ENCODE data around the gene ZBTB44. TPM values are rescaled to one million over a fixed set of nuclear protein-coding genes. Genes with fewer than 3 reads are reported as not detected.
A peak's percentile ranks its signal among the peaks of the same experiment; 100 is the strongest.

Gene ZBTB44
- total and polyA plus RNA-seq, 5 donors from 2014 or later = 4.4 to 46.7 (median 6.2) TPM

DNA sequence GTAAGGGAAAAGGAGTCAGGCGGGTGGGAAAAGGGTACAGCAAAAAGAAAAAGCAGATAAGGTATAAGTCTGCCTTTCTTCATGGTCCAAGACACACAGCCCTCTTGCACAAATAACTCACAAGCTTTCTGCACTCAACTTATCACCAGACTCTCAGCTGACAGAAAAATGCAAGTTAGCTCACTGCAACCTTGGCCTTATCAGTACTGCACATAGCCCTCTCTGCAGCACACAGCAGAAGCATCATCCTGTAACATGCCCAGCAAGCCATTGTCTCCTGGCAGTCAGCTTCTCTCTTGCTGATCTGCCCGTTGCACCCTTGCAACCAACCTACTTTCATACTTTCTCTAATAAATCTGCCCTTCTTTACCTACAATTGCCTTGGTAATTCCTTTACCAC is 5.8 kb downstream of the ZBTB44 start:
- Mint-ChIP-seq H3K4me3 (peak overlapping the region in 1 of 4 donors; percentile 39), H3K27me3 (no peaks in the 10 kb centered on the region), H3K27ac (peak overlapping the region in 2 of 3 donors; percentile 7 to 94), H3K36me3 (peaks cover 16% of the 10 kb centered on the region), H3K4me1 (peaks cover 43 to 76% (median 51%) of the 10 kb centered on the region in 4 donors), H3K9me3 (peaks cover 0 to 6% (median 0%) of the 10 kb centered on the region in 7 donors)
- no peaks in the 10 kb centered on the region for H3K27me3 ChIP-seq (ENCODE audit: control insufficient read depth, insufficient read depth, low read length)
- no peak overlapping the region for H3K27ac ChIP-seq (ENCODE audit: insufficient read depth, low read length, poor library complexity, severe bottlenecking)
- ATAC-seq (ENCODE audit: low read depth in 2 of 2) = no peak
- H3K4me3 ChIP-seq (ENCODE audit: low read depth, low read length) = no peak overlapping the region
- no peak for DNase-seq
- no peaks in the 10 kb centered on the region for H3K36me3 ChIP-seq (ENCODE audit: control insufficient read depth, insufficient read depth, low read length)
- no peaks in the 10 kb centered on the region for H3K9me3 ChIP-seq (ENCODE audit: control insufficient read depth in 2 of 2, low read length in 2 of 2)
- H3K4me1 ChIP-seq (ENCODE audit: control insufficient read depth, insufficient read depth, low read length, poor library complexity, severe bottlenecking) = peaks cover 33% of the 10 kb centered on the region

DNA sequence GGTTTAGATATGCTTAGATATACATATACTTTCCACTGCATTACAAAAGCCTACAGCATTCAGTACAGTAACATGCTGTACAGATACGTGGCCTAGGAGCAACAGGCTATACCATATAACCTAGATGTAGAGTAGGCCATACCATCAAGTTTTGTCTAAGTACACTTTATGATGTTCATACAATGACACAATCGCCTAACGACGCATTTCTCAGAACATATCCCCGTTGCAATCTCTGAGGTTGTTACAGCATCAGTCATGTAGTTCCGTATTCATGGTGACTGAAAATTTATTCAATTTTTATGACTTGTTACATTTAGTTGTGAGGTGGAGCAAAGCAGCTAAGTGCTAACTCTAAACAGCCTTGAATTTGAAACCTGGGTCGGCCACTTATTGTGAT is 6.7 kb downstream of the ZBTB44 start:
- peaks cover 16% of the 10 kb centered on the region for H3K36me3 Mint-ChIP-seq
- Histone ChIP-seq H3K9me3 (ENCODE audit: control insufficient read depth in 2 of 2, low read length in 2 of 2) (no peaks in the 10 kb centered on the region), H3K27me3 (ENCODE audit: control insufficient read depth, insufficient read depth, low read length) (no peaks in the 10 kb centered on the region), H3K4me3 (ENCODE audit: low read depth, low read length) (no peak overlapping the region), H3K36me3 (ENCODE audit: control insufficient read depth, insufficient read depth, low read length) (no peaks in the 10 kb centered on the region), H3K27ac (ENCODE audit: insufficient read depth, low read length, poor library complexity, severe bottlenecking) (no peak overlapping the region), H3K4me1 (ENCODE audit: control insufficient read depth, insufficient read depth, low read length, poor library complexity, severe bottlenecking) (peaks cover 27% of the 10 kb centered on the region)
- H3K9me3 Mint-ChIP-seq = peaks cover 0 to 6% (median 0%) of the 10 kb centered on the region in 7 donors
- no peak overlapping the region for H3K4me3 Mint-ChIP-seq
- H3K4me1 Mint-ChIP-seq = peaks cover 40 to 71% (median 46%) of the 10 kb centered on the region in 4 donors
- H3K27ac Mint-ChIP-seq = peak overlapping the region in 1 of 3 donors; percentile 52
- no peak for DNase-seq
- H3K27me3 Mint-ChIP-seq = no peaks in the 10 kb centered on the region
- ATAC-seq (ENCODE audit: low read depth in 2 of 2) = no peak

DNA sequence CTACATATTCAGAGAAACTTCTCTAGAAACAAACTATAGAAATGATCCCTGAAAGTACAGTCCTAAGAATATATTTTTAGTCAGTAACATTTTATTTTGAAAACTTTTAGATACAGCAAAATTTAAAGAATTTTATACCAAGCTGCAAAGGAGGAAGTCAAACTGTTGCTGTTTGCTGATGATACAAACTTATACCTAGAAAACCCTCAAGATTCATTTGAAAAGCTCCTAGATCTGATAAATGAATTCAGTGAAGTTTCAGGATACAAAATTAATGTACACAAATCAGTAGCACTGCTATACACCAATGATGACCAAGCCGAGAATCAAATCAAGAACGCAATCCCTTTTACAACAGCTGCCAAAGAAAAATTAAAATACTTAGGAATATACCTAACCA is 10.1 kb downstream of the ZBTB44 start:
- H3K4me1 Mint-ChIP-seq = peaks cover 41 to 74% (median 49%) of the 10 kb centered on the region in 4 donors
- Histone ChIP-seq H3K36me3 (ENCODE audit: control insufficient read depth, insufficient read depth, low read length) (peaks cover 6% of the 10 kb centered on the region), H3K4me1 (ENCODE audit: control insufficient read depth, insufficient read depth, low read length, poor library complexity, severe bottlenecking) (peaks cover 10% of the 10 kb centered on the region), H3K27me3 (ENCODE audit: control insufficient read depth, insufficient read depth, low read length) (no peaks in the 10 kb centered on the region), H3K27ac (ENCODE audit: insufficient read depth, low read length, poor library complexity, severe bottlenecking) (no peak overlapping the region), H3K4me3 (ENCODE audit: low read depth, low read length) (no peak overlapping the region), H3K9me3 (ENCODE audit: control insufficient read depth in 2 of 2, low read length in 2 of 2) (no peaks in the 10 kb centered on the region)
- peaks cover 0 to 6% (median 0%) of the 10 kb centered on the region in 7 donors for H3K9me3 Mint-ChIP-seq
- no peak overlapping the region for H3K27ac Mint-ChIP-seq
- no peak overlapping the region for H3K4me3 Mint-ChIP-seq
- ATAC-seq (ENCODE audit: low read depth in 2 of 2) = no peak
- peaks cover 37% of the 10 kb centered on the region for H3K36me3 Mint-ChIP-seq
- peak in 1 of 3 donors; percentile 48 for DNase-seq
- H3K27me3 Mint-ChIP-seq = no peaks in the 10 kb centered on the region

DNA sequence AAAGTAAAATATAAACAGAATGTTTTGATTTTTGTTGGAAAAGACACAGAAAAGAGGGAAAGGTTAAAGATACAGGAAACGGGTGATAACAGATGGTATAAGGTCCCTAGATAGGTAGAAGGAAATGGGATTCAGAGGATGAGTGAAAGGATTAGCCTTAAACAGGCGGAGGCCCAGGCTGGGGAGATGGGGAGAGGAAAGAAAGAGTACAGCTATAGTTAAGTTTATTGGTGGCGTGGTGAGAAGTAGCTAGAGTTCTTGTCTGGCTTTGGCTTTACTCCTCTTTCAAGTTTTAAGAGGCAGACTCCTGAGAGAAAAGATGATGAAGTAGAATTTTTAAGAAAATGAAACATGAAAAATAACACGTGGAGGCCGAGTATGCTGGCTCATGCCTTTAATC is 13.7 kb downstream of the ZBTB44 start:
- Histone ChIP-seq H3K4me3 (ENCODE audit: low read depth, low read length) (no peak overlapping the region), H3K36me3 (ENCODE audit: control insufficient read depth, insufficient read depth, low read length) (peaks cover 6% of the 10 kb centered on the region), H3K4me1 (ENCODE audit: control insufficient read depth, insufficient read depth, low read length, poor library complexity, severe bottlenecking) (peaks cover 3% of the 10 kb centered on the region), H3K27me3 (ENCODE audit: control insufficient read depth, insufficient read depth, low read length) (no peaks in the 10 kb centered on the region), H3K27ac (ENCODE audit: insufficient read depth, low read length, poor library complexity, severe bottlenecking) (no peak overlapping the region), H3K9me3 (ENCODE audit: control insufficient read depth in 2 of 2, low read length in 2 of 2) (no peaks in the 10 kb centered on the region)
- Mint-ChIP-seq H3K27me3 (no peaks in the 10 kb centered on the region), H3K4me3 (peak overlapping the region in 2 of 4 donors; percentile 10 to 65), H3K9me3 (peaks cover 0 to 6% (median 0%) of the 10 kb centered on the region in 7 donors), H3K36me3 (peaks cover 24% of the 10 kb centered on the region), H3K27ac (no peak overlapping the region), H3K4me1 (peaks cover 44 to 72% (median 52%) of the 10 kb centered on the region in 4 donors)
- ATAC-seq (ENCODE audit: low read depth in 2 of 2) = no peak
- no peak for DNase-seq

DNA sequence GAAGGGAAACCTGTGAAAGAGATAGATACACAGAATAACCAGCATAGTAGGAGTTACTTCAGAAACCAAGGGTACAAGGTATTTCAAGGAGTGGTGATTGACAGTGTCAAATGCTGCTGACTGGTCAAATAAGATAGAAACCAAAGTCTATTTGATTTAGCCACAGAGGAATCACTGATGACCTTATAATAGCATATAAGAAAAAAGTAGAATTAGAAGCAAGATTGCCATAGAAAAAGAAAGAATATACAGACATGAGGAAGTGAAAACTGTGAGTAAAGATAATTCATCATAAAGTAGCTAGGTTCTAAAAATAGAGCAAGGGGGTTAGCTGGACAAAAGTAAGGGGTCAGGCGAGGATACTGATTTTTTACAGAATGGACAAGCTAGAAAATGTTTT is 14.2 kb downstream of the ZBTB44 start:
- H3K27ac Mint-ChIP-seq = no peak overlapping the region
- Histone ChIP-seq H3K4me1 (ENCODE audit: control insufficient read depth, insufficient read depth, low read length, poor library complexity, severe bottlenecking) (peaks cover 3% of the 10 kb centered on the region), H3K27ac (ENCODE audit: insufficient read depth, low read length, poor library complexity, severe bottlenecking) (no peak overlapping the region), H3K36me3 (ENCODE audit: control insufficient read depth, insufficient read depth, low read length) (peaks cover 6% of the 10 kb centered on the region), H3K4me3 (ENCODE audit: low read depth, low read length) (no peak overlapping the region), H3K9me3 (ENCODE audit: control insufficient read depth in 2 of 2, low read length in 2 of 2) (no peaks in the 10 kb centered on the region), H3K27me3 (ENCODE audit: control insufficient read depth, insufficient read depth, low read length) (no peaks in the 10 kb centered on the region)
- H3K36me3 Mint-ChIP-seq = peaks cover 24% of the 10 kb centered on the region
- no peaks in the 10 kb centered on the region for H3K27me3 Mint-ChIP-seq
- DNase-seq (no peak), ATAC-seq (ENCODE audit: low read depth in 2 of 2) (no peak)
- H3K9me3 Mint-ChIP-seq = peaks cover 0 to 6% (median 0%) of the 10 kb centered on the region in 7 donors
- H3K4me1 Mint-ChIP-seq = peaks cover 48 to 69% (median 53%) of the 10 kb centered on the region in 4 donors
- peak overlapping the region in 1 of 4 donors; percentile 10 for H3K4me3 Mint-ChIP-seq

DNA sequence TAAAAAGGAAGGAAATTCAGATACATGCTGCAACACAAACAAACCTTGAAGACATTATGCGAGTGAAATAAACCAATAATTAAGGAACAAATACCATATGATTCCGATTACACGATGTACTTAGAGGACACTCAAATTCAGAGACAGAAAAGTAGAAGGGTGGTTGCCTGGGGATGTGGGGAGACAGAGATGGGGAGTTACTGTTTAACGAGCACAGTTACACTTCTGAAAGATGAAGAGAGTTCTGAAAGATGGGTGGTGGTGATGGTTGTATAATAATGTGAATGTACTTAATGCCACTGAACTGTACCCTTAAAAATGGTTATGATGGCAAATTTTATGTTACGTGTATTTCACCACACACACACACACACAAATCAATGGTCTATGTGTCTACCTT is 14.7 kb downstream of the ZBTB44 start:
- peaks cover 0 to 3% (median 0%) of the 10 kb centered on the region in 7 donors for H3K9me3 Mint-ChIP-seq
- H3K27me3 ChIP-seq (ENCODE audit: control insufficient read depth, insufficient read depth, low read length) = no peaks in the 10 kb centered on the region
- peaks cover 25% of the 10 kb centered on the region for H3K36me3 Mint-ChIP-seq
- peaks cover 44 to 68% (median 52%) of the 10 kb centered on the region in 4 donors for H3K4me1 Mint-ChIP-seq
- no peak overlapping the region for H3K4me3 ChIP-seq (ENCODE audit: low read depth, low read length)
- H3K27ac ChIP-seq (ENCODE audit: insufficient read depth, low read length, poor library complexity, severe bottlenecking) = no peak overlapping the region
- ATAC-seq (ENCODE audit: low read depth in 2 of 2) = no peak
- no peak overlapping the region for H3K4me3 Mint-ChIP-seq
- H3K27me3 Mint-ChIP-seq = no peaks in the 10 kb centered on the region
- peaks cover 3% of the 10 kb centered on the region for H3K4me1 ChIP-seq (ENCODE audit: control insufficient read depth, insufficient read depth, low read length, poor library complexity, severe bottlenecking)
- no peaks in the 10 kb centered on the region for H3K9me3 ChIP-seq (ENCODE audit: control insufficient read depth in 2 of 2, low read length in 2 of 2)
- H3K27ac Mint-ChIP-seq = no peak overlapping the region
- H3K36me3 ChIP-seq (ENCODE audit: control insufficient read depth, insufficient read depth, low read length) = peaks cover 6% of the 10 kb centered on the region
- DNase-seq = no peak

DNA sequence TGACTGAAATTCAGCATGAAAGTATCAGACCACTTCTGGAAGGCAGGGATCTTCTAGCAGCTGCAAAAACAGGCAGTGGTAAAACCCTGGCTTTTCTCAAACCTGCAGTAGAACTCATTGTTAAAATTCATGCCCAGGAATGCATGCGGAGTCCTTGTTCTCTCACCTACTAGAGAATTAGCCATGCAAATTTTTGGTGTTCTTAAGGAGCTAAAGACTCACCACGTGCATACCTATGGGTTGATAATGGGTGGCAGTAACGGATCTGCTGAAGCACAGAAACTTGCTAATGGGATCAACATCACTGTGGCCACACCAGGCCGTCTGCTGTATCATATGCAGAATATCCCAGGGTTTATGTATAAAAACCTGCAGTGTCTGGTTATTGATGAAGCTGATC is 19.1 kb downstream of the ZBTB44 start:
- Mint-ChIP-seq H3K27me3 (no peaks in the 10 kb centered on the region), H3K4me1 (peaks cover 28 to 52% (median 41%) of the 10 kb centered on the region in 4 donors), H3K27ac (peak overlapping the region in 1 of 3 donors; percentile 11)

DNA sequence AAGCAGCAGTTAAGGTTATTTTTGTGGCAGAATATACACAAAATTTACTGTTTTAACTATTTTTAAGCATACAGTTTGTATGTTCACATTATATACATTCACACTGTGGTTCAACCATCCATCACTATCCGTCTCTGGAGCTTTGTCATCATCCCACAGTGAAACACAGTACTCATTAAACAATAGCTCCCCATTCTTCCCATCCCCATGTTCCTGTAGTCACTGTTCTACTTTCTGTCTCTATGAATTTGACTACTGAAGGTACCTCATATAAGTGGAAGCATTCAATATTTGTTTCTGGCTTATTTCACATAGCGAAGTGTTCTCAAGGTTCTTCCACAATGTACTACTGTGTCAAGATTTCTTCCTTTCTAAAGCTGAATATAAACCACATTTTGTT is 32.6 kb downstream of the ZBTB44 start:
- Histone ChIP-seq H3K27ac (ENCODE audit: insufficient read depth, low read length, poor library complexity, severe bottlenecking) (no peak overlapping the region), H3K27me3 (ENCODE audit: control insufficient read depth, insufficient read depth, low read length) (no peaks in the 10 kb centered on the region), H3K4me3 (ENCODE audit: low read depth, low read length) (no peak overlapping the region), H3K36me3 (ENCODE audit: control insufficient read depth, insufficient read depth, low read length) (no peaks in the 10 kb centered on the region), H3K9me3 (ENCODE audit: control insufficient read depth in 2 of 2, low read length in 2 of 2) (peaks cover 9 to 11% of the 10 kb centered on the region in 2 experiments), H3K4me1 (ENCODE audit: control insufficient read depth, insufficient read depth, low read length, poor library complexity, severe bottlenecking) (no peaks in the 10 kb centered on the region)
- Mint-ChIP-seq H3K36me3 (peaks cover 42% of the 10 kb centered on the region), H3K4me1 (peaks cover 17 to 33% (median 28%) of the 10 kb centered on the region in 4 donors), H3K9me3 (peaks cover 0 to 16% (median 7%) of the 10 kb centered on the region in 7 donors), H3K27me3 (no peaks in the 10 kb centered on the region), H3K4me3 (no peak overlapping the region), H3K27ac (peak overlapping the region in 1 of 3 donors; percentile 80)
- DNase-seq (no peak), ATAC-seq (ENCODE audit: low read depth in 2 of 2) (no peak)

More for the DNA sequence above, 19.1 kb downstream of the ZBTB44 start:
- Histone ChIP-seq H3K4me1 (ENCODE audit: control insufficient read depth, insufficient read depth, low read length, poor library complexity, severe bottlenecking) (no peaks in the 10 kb centered on the region), H3K27ac (ENCODE audit: insufficient read depth, low read length, poor library complexity, severe bottlenecking) (no peak overlapping the region), H3K36me3 (ENCODE audit: control insufficient read depth, insufficient read depth, low read length) (no peaks in the 10 kb centered on the region), H3K27me3 (ENCODE audit: control insufficient read depth, insufficient read depth, low read length) (no peaks in the 10 kb centered on the region), H3K9me3 (ENCODE audit: control insufficient read depth in 2 of 2, low read length in 2 of 2) (no peaks in the 10 kb centered on the region), H3K4me3 (ENCODE audit: low read depth, low read length) (no peak overlapping the region)
- ATAC-seq (ENCODE audit: low read depth in 2 of 2) (no peak), DNase-seq (no peak)
- H3K4me3 Mint-ChIP-seq = no peak overlapping the region
- peaks cover 18% of the 10 kb centered on the region for H3K36me3 Mint-ChIP-seq
- H3K9me3 Mint-ChIP-seq = no peaks in the 10 kb centered on the region

Data from CD4-positive, CD25-positive, alpha-beta regulatory T cell (primary cell).